Left renal cortex interstitium (tissue), 4 donors: ENCODE data around the gene CCDC15. TPM values are rescaled to one million over a fixed set of nuclear protein-coding genes. Genes with fewer than 3 reads are reported as not detected.

Experiments used
- polyA plus RNA-seq, 4 donors: library from polyadenylated mRNA; unstranded; fragments of 120-200 nt; gene quantifications; one replicate each; pipeline ENCODE4 v1.2.1, GENCODE V29; 2013; ENCODE audit not compliant: insufficient read length in 4 of 4

Gene CCDC15
- polyA plus RNA-seq, 4 donors = 3.9 to 4.3 (median 4.1) TPM

Other genes starting within 250 kb of the CCDC15 start
- gene NRGN, start 214.3 kb upstream of the CCDC15 start, polyA plus RNA-seq = 10 to 100 TPM; 13.9 to 27.5 (median 20.9) TPM
- gene VSIG2, start 201.9 kb upstream of the CCDC15 start, polyA plus RNA-seq = 10 to 100 TPM in 1 of 4 donors, 1 to 10 TPM in 3; 5.3 to 10.7 (median 8.7) TPM
- 10 to 100 TPM; 61.9 to 73.2 (median 72.7) TPM for gene ESAM, start 191.9 kb upstream of the CCDC15 start, polyA plus RNA-seq
- gene MSANTD2, start 153.8 kb upstream of the CCDC15 start, polyA plus RNA-seq = 10 to 100 TPM; 24.3 to 47.6 (median 33.8) TPM
- 10 to 100 TPM; 16.7 to 35.1 (median 26.3) TPM for gene ROBO3, start 88.8 kb upstream of the CCDC15 start, polyA plus RNA-seq
- gene ROBO4, start 56.3 kb upstream of the CCDC15 start, polyA plus RNA-seq = 10 to 100 TPM; 16.9 to 25.4 (median 19.5) TPM
- gene HEPN1, start 35.0 kb upstream of the CCDC15 start, polyA plus RNA-seq = 1 to 10 TPM in 3 of 4 donors, under 1 TPM in 1; 0.71 to 2.0 (median 1.2) TPM
- gene HEPACAM, start 18.2 kb upstream of the CCDC15 start, polyA plus RNA-seq = 1 to 10 TPM; 1.6 to 3.1 (median 2.5) TPM
- 1 to 10 TPM; 1.7 to 2.1 (median 1.9) TPM for gene SLC37A2, start 109.1 kb downstream of the CCDC15 start, polyA plus RNA-seq
- gene TMEM218, start 157.4 kb downstream of the CCDC15 start, polyA plus RNA-seq = 10 to 100 TPM; 46.7 to 52.5 (median 50.5) TPM
- gene PKNOX2, start 210.5 kb downstream of the CCDC15 start, polyA plus RNA-seq = 10 to 100 TPM; 13.4 to 15.1 (median 14.4) TPM